HG03460 (cell line): ENCODE data around the gene APBB1.
A peak's percentile ranks its signal among the peaks of the same experiment; 100 is the strongest.

Experiments used
- ATAC-seq: cut with Tn5 transposase; IDR thresholded peaks from one replicate; pipeline ENCODE4 v1.9.1; 2021; ENCODE audit not compliant: unreplicated experiment

The APBB1 gene

GRCh38 chr11:6417907-6418556 is 862 bp downstream of the APBB1 start:
- ATAC-seq = no peak

DNA sequence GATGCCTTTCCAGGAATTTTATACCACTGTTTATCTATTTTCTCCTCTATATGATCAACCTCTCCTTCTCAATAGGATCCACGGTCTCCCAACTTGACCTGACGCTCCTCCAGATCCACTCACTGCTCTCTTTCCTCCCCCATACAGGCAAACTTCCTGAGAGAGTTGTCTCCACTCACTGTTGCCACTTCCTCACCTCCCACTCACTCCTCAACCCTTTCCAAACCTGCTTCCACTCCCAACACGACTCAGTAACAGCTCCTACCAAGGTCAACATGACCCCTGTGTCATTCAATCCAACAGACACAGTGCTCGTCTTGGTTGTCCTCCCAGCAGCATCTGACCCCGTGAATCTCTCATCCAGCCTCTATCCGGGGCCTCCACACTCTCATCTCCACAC is 3.1 kb downstream of the APBB1 start:
- ATAC-seq = no peak

GRCh38 chr11:6414874-6415328 is 4.0 kb downstream of the APBB1 start:
- peak; percentile 45 for ATAC-seq

DNA sequence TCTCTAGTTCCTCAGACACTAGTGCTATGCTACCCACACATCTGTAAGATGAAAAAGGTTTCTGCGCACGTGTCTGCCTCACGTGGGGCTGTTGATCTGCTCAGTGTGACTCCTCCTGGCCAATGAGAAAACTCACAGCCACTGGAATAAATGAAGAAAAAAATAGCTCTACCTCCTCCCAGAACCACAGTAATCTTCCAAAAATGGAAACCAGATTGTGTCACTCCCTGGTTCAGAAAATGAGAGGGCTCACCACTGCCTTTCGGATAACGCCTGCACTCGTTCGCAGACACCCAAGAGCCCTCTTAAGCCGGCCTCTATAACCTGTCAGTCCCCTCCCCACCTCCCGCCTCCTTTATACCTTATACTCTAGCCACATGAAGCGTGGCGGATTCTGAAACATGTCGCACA is 5.1 kb downstream of the APBB1 start:
- ATAC-seq = no peak

GRCh38 chr11:6411594-6412031 is 7.3 kb downstream of the APBB1 start:
- ATAC-seq = no peak

DNA sequence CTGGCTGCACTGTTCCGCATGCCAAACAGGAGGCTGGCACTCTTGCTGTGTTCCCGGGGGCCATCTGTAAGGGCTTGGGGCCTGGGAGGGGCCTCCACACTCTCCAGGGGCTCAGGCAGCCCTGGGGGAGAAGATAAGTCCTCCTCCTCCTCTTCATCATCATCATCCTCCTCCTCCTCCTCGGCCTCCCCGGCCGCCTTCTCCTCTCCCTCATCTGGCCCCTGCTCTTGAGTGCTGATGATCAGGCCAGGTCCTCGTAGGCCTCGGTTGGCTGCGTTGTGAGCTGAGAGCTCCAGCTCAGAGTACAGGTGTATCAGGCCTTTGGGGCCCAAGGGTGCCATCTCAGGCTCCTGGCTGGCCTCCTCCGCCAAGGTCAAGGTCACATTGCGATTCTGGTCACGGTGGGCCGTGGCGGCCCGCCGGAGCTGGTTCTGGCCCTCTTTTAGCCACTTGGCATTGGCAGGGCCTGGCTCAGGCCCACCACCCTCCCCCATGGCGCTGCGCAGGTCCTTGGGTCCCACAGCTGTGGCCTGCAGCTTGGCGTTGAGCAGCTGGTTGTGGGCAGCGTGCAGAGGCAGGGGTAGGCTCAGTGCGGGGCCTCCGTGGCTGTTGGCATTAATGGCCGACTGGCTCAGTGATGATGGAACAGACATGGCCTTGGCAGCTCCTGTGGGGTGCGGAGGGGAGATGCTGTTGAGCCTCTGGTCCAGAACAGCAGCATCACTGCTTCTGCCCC is 8.0 kb downstream of the APBB1 start:
- no peak for ATAC-seq

GRCh38 chr11:6406370-6406769 is 12.5 kb downstream of the APBB1 start:
- no peak for ATAC-seq

DNA sequence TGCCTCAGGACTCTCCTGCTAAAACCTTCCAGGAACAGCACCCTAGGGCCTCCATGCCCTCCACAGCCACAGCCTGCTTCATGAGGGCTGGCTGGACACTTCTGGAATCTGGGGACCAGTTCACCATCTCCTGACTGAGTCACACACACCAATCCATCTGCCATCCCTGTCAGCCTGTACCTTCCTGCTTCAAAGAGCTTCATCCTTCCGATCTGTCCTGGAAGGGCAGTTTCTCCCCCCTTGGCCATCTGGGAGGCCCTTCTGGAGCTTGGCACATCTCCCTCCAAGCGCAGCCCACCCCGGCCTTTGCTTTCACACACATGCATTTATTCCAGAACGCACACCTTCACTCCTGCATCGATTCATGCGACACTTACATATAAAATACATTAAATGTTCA is 13.0 kb downstream of the APBB1 start:
- ATAC-seq = no peak

DNA sequence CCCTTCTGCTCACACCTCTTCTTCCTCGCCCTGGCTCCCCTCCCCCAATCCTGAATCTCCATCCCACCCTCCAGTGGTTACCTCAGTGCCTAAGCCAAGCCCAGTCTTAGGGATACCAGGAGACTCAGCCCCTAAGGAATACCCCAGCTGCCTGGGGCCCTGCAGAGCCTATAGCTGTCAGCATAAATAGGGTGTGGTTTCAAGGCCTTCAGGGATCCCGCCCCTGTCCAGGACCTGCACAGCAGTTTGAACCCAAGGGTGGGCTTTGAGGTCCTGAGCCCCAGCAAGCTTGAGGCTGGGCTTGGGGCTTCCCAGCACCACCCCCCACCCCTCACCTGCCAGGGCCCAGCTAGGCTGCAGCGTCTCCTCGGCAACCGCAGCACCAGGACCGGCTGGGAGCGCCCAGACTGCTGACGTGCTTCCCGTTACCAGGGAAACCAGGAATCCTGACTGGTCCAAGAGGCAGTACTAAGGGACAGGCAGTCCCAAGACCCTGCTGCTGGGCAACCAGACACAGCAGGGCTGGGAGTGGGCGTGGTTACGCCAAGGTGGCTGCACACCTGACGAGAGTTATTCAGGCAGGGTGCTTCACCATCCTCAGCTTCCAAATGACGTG is 13.7 kb downstream of the APBB1 start:
- no peak for ATAC-seq

GRCh38 chr11:6404342-6405051 is 14.4 kb downstream of the APBB1 start:
- ATAC-seq = no peak

DNA sequence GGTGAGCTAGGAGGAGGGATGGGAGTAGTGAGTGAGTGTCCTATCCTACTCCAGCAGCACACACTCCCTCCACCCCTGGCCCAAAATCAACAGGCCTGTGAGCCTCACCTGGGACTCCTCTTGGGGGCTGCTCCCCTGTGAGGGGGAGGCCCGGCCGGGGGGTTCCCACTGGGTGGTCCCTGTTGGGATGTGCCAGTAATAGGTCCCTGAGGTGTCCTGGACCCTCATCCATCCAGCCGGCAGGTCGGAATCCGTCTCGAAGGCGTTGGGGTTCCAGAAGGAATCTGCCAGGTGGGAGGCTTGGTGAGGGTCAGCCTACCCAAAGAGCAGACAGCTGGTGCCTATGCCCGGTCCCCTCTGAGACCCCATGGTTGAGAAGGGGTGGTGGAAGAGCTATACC is 15.4 kb downstream of the APBB1 start:
- ATAC-seq = no peak

GRCh38 chr11:6402561-6402981 is 16.3 kb downstream of the APBB1 start:
- ATAC-seq = peak; percentile 98

- ATAC-seq = peak; percentile 18
Measured at GRCh38 chr11:6402061-6402470, 16.8 kb downstream of the APBB1 start.

GRCh38 chr11:6401464-6401863 is 17.4 kb downstream of the APBB1 start:
- ATAC-seq = no peak

DNA sequence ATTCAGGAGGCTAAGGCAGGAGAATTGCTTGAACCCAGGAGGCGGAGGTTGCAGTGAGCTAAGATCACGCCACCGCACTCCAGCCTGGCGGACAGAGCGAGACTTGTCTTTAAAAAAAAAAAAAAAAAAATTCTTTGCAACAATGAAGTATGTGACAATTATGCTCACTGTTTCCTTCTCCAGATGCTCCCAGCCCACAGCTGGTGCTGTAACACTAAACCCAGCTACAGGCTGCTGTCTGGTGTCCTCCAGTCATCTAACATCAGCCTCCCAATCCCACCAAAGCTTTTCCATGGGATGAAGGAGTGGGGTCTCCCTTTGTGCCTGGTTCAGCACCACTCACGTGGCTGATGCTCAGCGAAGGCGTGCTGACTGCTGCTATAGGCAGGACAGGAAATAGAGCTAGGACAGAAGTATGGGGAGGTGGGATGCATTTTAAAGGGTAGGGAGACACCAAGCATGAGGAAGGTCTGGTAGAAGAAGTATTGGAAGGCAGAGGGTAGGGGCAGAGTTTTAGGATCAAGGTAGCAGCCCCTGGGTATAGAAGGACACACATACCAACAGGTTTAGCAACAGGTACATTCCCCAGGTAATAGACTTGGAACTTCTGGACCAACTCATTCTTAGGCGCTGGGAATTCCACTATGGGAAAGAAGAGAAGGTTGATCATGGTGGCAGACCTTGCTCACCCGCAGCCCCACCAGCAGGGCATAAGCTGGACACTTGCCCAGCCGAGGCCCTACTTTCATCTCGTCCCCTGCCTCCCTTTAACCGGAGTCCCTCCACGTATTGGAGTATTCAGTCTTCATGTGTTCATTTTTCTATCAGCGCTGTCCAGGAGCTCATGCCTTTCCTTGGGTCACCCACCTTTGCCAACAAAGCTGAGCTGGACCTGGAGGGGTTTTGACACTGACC is 18.2 kb downstream of the APBB1 start:
- ATAC-seq = no peak

DNA sequence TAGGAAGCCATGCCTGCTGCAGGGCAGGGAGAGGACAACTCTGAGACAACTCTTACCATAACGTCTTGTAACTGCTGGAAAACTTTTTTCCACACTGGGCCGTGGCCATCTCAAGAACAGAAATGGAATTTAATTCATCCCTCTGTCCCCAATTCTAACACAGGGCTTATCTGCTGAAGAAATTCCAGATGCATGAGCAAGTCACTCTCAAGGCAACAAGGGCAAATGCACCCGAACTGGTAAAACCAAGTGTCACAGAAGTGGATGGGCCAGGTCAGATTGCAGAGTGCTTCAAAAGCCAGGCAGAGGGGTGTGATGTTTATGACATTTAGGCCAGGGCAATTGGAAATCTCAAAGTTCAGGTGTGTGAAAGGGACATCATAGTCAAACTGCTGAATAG is 21.3 kb downstream of the APBB1 start:
- no peak for ATAC-seq

DNA sequence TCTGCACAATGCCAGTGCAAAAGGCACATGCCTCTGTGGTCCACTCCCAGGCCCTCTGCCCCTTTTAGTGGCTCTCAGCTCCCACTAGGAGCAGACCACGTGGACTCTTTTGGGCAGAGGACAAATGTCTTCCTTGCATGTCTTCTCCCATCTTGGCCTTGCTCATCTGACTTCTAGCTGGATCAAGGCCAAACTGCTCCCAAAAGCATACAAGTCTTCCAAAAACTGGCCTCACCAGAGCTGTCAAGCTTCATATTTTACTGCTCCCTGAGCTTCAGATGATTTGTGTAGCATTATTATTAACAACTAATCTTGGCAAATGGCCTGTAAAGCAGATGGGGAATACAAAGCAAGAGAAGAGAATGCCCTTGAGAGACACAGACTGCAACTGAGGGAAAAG is 21.7 kb downstream of the APBB1 start:
- no peak for ATAC-seq

DNA sequence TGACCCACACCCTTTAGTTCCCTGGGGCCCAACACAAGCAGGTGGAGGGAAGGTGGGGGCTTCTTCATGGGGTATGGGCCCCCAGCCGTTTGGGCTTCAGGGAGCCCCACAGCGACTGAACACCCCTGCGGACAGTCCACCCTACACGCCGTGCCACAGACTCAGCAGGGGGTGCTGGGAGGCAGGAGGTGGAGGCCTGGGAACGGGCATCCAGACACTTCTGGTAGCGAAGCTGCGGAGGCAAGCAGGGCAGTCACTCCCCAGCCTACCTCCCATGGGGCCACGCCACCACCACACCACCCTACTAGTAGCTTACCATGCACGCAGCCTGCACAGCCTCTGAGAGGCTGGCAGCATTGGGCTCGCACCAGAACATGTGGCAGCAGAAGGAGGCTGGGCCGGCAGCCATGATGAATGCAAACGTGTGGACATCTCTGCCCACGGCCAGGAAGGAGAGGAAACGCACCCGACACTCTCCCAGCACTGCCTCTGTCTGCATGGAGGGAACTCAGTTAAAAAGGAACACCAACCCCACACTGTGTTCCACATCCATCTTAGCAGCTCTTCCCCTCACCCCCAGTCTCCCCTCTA is 23.3 kb downstream of the APBB1 start:
- ATAC-seq = no peak

DNA sequence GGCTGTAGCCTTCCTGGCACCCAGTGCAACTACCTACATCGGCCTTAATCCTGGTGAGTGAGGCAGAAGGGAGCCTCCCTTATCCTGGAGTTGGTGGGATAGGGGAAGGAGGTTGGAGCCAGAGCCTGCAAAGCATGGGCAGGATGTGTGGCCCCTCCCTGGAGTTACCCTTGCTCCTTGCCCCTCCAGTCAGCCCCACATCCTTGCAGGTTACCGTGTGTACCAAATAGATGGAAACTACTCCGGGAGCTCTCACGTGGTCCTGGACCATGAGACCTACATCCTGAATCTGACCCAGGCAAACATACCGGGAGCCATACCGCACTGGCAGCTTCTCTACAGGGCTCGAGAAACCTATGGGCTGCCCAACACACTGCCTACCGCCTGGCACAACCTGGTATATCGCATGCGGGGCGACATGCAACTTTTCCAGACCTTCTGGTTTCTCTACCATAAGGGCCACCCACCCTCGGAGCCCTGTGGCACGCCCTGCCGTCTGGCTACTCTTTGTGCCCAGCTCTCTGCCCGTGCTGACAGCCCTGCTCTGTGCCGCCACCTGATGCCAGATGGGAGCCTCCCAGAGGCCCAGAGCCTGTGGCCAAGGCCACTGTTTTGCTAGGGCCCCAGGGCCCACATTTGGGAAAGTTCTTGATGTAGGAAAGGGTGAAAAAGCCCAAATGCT is 24.8 kb downstream of the APBB1 start:
- no peak for ATAC-seq
